T-helper 17 cell (primary cell): Measurements from ENCODE around the gene FAM117B. TPM values are rescaled to one million over a fixed set of nuclear protein-coding genes. Genes with fewer than 3 reads are reported as not detected.
"Not testable (repeated sequence)": the region's sequence is repeated elsewhere in the genome, so short reads cannot be mapped to it uniquely, and the experiment has no call there.

Experiments
- ATAC-seq: fragments of 150-1000 bp; cut with Tn5 transposase; 2 replicates; pipeline ENCODE4 v1.10.0; 2021; ENCODE audit warnings: mild to moderate bottlenecking, moderate library complexity
- DNase-seq, 3 donors: peaks; one replicate each; pipeline versions ENCODE4 v3.0.0 to v3.0.0-alpha.2; 2020 to 2021
- H3K9me3 ChIP-seq: one replicate; pipeline ENCODE4 v1.7.0; 2013; ENCODE audit warnings: low read length, mild to moderate bottlenecking; ENCODE audit not compliant: control insufficient read depth, poor library complexity, severe bottlenecking
- H3K27ac Mint-ChIP-seq: one replicate; pipeline ENCODE4 v1.8.0; 2022; ENCODE audit warnings: mild to moderate bottlenecking, moderate library complexity, mixed read lengths
- H3K27me3 Mint-ChIP-seq: one replicate; pipeline ENCODE4 v1.8.0; 2022; ENCODE audit warnings: mixed read lengths
- H3K36me3 Mint-ChIP-seq: one replicate; pipeline ENCODE4 v1.8.0; 2022; ENCODE audit warnings: low read depth, mixed read lengths
- H3K4me1 Mint-ChIP-seq: one replicate; pipeline ENCODE4 v1.8.0; 2022; ENCODE audit warnings: mild to moderate bottlenecking, mixed read lengths
- H3K4me3 Mint-ChIP-seq: one replicate; pipeline ENCODE4 v1.8.0; 2022; ENCODE audit warnings: mild to moderate bottlenecking, moderate library complexity, mixed read lengths
- total RNA-seq, 4 donors: library from RNA in 2 of 4; stranded (reverse) in 2 of 4; gene quantifications; one replicate each; pipeline ENCODE4 v1.2.3 and lab custom pipeline; 2022 to 2026

The FAM117B gene
- total RNA-seq, 2 donors from 2014 or later = 20.1 to 22.8 TPM

DNA sequence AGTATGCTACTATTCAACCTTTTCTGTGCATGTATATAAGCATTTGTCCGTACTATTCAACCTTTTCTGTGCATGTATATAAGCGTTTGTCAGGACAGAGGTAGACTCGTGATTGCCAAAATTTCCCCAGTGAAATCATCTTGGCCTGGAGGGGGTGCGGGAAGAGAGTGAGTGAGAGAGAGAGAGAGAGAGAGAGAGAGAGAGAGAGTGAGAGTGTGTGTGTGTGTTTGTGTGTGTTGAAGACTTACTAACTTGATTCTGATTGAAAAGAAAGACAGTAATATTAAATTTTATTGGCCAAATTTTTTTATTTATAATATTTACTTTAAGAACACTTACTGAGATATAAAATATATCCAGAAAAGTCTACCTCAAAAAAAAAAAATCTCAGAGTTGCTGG is 19.1 kb downstream of the FAM117B start:
- ATAC-seq = no peak
- H3K9me3 ChIP-seq = no peaks in the 10 kb centered on the region
- no peaks in the 10 kb centered on the region for H3K27me3 Mint-ChIP-seq
- peaks cover 46% of the 10 kb centered on the region for H3K4me1 Mint-ChIP-seq
- H3K27ac Mint-ChIP-seq = peak overlapping the region; percentile 56
- H3K36me3 Mint-ChIP-seq = peaks cover 2% of the 10 kb centered on the region
- no peak overlapping the region for H3K4me3 Mint-ChIP-seq
- DNase-seq = no peak

DNA sequence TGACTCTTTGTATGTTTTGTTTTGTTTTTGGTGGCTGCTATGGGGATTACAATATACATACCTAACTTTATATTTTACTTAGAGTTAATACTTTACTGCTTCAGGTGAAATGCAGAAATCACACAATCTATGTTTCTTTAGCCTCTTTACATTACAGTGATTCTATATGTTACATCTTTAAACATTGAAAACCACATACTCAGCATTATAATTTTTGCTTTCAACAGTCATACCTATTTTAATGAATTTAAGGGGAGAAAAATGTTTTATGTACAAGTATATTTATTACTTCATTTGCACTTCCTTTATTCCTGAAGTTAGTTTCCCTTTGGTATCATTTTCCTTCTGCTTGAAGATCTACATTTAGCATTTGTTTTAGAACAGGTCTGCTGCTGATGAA is 23.1 kb downstream of the FAM117B start:
- Mint-ChIP-seq H3K4me3 (no peak overlapping the region), H3K27me3 (no peaks in the 10 kb centered on the region), H3K4me1 (peaks cover 45% of the 10 kb centered on the region), H3K36me3 (peaks cover 2% of the 10 kb centered on the region), H3K27ac (peak overlapping the region; percentile 69)
- ATAC-seq = no peak
- H3K9me3 ChIP-seq = no peaks in the 10 kb centered on the region
- no peak for DNase-seq

DNA sequence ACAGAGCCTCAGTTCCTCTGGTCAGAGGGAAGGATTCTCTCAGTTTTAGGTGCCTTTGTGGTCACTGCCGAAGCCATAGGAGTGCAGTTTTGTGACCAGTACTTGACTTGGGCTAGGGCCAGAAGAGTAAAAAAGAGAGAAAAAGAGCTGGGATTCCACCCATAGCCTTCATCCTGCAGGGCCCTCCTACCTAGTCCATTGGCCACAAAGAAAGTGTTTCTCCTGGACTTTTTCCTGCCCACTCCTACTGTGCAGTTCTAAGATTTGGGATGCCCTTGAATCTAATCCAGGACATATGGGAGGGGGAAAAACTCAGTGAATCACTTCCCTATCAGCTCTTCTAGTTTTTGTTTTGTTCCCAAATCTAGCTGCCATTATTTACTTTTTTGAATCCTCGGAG is 26.0 kb downstream of the FAM117B start:
- ATAC-seq (no peak), DNase-seq (no peak)
- H3K4me3 Mint-ChIP-seq = no peak overlapping the region
- H3K4me1 Mint-ChIP-seq = peaks cover 36% of the 10 kb centered on the region
- no peaks in the 10 kb centered on the region for H3K9me3 ChIP-seq
- H3K27me3 Mint-ChIP-seq = no peaks in the 10 kb centered on the region
- no peak overlapping the region for H3K27ac Mint-ChIP-seq
- no peaks in the 10 kb centered on the region for H3K36me3 Mint-ChIP-seq

DNA sequence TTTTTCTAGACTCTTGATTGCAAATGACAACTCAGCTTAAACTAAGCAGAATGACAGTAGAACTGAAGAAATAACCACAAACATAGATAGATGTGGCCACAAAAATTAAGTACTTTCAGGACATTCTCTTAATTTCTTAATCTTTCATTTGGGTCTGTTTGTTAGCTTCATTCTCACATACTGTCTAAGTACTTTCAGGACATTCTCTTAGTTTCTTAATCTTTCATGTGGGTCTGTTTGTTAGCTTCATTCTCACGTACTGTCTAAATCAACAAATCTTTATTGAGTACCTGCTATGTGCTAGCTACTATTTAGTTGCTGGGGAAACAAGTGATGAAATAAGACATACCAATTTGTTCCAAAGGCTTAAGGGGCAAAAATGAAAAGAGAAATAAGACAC is 35.1 kb downstream of the FAM117B start:
- H3K9me3 ChIP-seq = no peaks in the 10 kb centered on the region
- ATAC-seq = peak; percentile 30
- Mint-ChIP-seq H3K36me3 (peaks cover 2% of the 10 kb centered on the region), H3K4me1 (peaks cover 39% of the 10 kb centered on the region), H3K27me3 (no peaks in the 10 kb centered on the region), H3K27ac (peak overlapping the region; percentile 37), H3K4me3 (peak overlapping the region; percentile 49)
- DNase-seq = no peak

DNA sequence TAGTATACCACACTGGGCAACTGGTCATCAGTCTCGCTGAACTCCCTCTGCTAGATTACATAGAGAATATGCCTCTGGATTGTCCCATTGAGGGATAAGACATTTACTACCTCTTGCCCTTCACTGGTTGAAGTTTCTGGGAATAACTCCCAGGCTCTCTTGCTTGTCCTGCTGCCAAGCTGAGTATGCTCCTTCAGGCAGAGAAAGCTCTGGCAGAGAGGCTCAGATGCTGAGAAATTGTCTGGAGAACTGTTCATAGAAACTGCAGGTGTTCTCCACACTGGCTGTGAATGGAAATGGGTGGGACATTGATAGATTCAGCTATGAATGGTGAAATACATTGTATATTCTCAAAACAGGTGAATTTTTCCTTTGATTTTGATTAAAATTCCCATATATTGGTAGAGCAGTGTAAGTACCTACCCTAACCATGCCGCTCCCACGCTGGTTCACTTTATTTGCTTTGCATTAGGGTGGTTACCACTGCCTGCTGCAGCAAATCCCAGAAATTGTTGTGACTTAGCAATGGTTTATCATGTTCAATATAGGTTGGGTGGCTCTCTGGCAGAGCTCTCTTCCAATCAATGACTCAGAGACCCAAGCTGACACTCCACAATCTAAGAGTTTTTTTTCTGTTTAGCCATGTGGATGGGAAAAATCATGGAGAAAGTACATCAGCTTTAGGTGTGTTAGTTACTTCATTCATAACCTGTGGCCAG is 36.7 kb downstream of the FAM117B start:
- Mint-ChIP-seq H3K27me3 (no peaks in the 10 kb centered on the region), H3K4me3 (no peak overlapping the region), H3K36me3 (peaks cover 2% of the 10 kb centered on the region), H3K27ac (no peak overlapping the region), H3K4me1 (peaks cover 30% of the 10 kb centered on the region)
- no peak for ATAC-seq
- no peak for DNase-seq
- H3K9me3 ChIP-seq = no peaks in the 10 kb centered on the region

DNA sequence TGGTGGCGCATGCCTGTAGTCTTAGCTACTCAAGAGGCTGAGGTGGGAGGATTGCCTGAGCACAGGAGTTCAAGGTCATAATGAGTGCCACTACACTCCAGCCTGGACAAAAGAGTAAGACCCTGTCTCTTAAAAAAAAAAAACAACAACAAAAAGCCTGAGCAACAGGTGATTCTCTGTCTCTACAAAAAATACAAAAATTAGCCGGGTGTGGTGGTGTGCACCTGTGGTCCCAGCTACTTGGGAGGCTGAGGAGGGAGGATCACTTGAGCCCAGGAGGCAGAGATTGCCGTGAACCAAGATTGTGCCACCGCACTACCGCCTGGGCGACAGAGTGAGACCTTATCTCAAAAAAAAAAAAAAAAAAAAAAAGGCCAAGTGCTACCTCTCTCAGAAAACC is 40.3 kb downstream of the FAM117B start:
- peaks cover 15% of the 10 kb centered on the region for H3K4me1 Mint-ChIP-seq
- DNase-seq, H3K27ac Mint-ChIP-seq, H3K4me3 Mint-ChIP-seq, H3K9me3 ChIP-seq, H3K27me3 Mint-ChIP-seq, ATAC-seq, H3K36me3 Mint-ChIP-seq: not testable (repeated sequence)

DNA sequence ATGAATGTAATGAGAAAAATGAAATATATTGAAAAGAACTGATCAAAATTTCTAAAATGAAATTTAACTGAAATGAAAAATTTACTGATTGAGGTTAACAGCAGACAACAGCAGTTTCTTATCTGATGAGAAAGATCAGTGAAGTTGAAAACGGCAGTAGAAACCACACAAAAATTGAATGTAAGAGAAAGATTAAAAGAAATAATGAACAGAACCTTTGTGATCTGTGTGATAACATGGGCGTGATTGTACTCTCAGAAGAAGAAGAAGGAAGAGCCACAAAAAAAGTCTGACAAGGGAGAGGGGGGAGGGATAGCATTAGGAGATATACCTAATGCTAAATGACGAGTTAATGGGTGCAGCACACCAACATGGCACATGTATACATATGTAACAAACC is 45.2 kb downstream of the FAM117B start:
- H3K4me3 Mint-ChIP-seq = no peak overlapping the region
- H3K27me3 Mint-ChIP-seq = no peaks in the 10 kb centered on the region
- no peak for DNase-seq
- peaks cover 2% of the 10 kb centered on the region for H3K4me1 Mint-ChIP-seq
- H3K9me3 ChIP-seq = no peaks in the 10 kb centered on the region
- no peak for ATAC-seq
- H3K36me3 Mint-ChIP-seq = no peaks in the 10 kb centered on the region
- no peak overlapping the region for H3K27ac Mint-ChIP-seq

DNA sequence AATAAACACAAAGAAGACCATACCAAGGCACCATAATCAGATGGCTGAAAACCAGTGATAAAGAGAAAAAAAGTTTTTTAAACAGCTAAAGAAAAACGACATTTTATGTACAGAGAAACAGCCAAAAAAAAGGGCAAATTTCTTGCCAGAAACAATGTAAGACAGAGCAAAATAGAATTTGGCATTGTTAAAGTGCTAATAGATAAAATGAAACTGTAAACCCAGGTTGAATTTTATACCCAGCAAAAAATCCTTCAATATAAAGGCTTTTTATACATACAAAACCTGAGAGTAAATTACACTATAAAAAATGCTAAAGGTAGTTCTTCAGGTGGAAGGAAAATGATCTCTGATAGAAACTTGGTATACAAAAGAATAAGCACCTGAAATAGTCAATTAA is 45.7 kb downstream of the FAM117B start:
- H3K27ac Mint-ChIP-seq = no peak overlapping the region
- H3K4me1 Mint-ChIP-seq = peaks cover 2% of the 10 kb centered on the region
- H3K36me3 Mint-ChIP-seq = no peaks in the 10 kb centered on the region
- no peaks in the 10 kb centered on the region for H3K27me3 Mint-ChIP-seq
- no peak for ATAC-seq
- DNase-seq = no peak
- H3K9me3 ChIP-seq = no peaks in the 10 kb centered on the region
- no peak overlapping the region for H3K4me3 Mint-ChIP-seq

DNA sequence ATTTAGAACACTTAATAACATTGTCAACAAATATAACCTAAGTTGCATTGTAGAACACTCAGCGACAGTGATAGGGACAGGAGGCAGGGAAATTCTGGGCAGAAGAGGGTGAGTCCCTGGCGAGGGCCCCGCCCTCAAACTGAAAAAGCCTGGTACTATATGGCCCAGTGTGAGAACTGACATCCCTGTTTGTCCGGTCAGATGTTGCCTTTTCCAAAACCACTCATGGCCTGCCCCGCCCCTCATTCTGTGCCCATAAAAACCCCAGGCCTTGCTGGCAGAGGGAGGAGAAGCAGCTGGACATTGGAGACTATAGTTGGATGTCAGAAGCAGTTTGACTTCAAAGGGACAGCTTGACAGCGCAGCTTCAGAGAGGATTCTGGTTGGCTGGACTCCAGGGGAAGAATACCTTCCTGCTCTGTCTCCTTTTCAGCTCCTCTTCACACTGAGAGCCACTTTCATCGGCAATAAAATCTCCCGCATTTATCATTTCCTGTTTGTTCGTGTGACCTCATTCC is 47.0 kb downstream of the FAM117B start:
- Mint-ChIP-seq H3K27me3 (no peaks in the 10 kb centered on the region), H3K27ac (no peak overlapping the region), H3K4me3 (no peak overlapping the region), H3K36me3 (no peaks in the 10 kb centered on the region), H3K4me1 (peaks cover under 1% of the 10 kb centered on the region)
- DNase-seq (no peak), ATAC-seq (no peak)
- H3K9me3 ChIP-seq = no peaks in the 10 kb centered on the region

DNA sequence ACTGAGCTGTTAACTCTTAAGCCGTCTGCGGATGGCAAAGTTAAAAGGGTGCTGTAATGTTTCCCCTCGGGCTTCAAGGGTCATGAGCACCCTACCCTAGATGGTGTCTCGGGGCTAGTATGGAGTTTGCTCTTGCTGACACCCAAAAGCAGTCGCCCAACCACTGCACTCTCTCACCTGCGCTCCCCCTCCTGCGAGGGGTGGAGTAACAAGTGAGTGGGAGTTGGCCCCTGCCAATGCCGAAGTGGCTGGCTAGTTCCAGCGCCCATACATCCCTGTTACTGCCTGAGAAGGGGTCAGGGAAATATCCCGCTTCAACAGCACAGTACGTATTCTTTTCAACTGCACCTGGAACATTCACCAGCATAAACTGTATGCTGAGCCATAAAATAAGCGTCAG is 47.5 kb downstream of the FAM117B start:
- ATAC-seq = no peak
- H3K27ac Mint-ChIP-seq = no peak overlapping the region
- no peaks in the 10 kb centered on the region for H3K9me3 ChIP-seq
- H3K36me3 Mint-ChIP-seq = no peaks in the 10 kb centered on the region
- H3K27me3 Mint-ChIP-seq = no peaks in the 10 kb centered on the region
- no peak overlapping the region for H3K4me3 Mint-ChIP-seq
- H3K4me1 Mint-ChIP-seq = no peaks in the 10 kb centered on the region
- no peak for DNase-seq

DNA sequence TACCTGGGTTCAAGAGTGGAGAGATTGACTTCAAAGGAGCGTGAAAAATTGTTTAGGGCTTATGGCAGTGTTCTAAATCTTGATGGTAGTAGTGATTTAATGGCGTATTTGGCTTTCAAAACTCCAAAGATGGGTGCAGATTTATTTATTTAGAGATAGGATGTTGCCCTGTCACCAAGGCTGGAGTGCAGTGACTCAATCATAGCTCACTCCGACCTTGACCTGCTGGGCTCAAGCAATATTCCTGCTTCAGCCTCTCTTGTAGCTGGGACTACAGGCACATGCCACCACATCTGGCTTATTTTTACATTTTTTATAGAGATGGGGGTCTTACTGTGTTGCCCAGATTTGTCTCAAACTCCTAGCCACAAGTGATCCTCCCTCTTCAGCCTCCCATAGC is 52.5 kb downstream of the FAM117B start:
- no peak overlapping the region for H3K27ac Mint-ChIP-seq
- H3K36me3 Mint-ChIP-seq = no peaks in the 10 kb centered on the region
- H3K4me1 Mint-ChIP-seq = peaks cover 6% of the 10 kb centered on the region
- no peaks in the 10 kb centered on the region for H3K9me3 ChIP-seq
- no peak for DNase-seq
- H3K4me3 Mint-ChIP-seq = no peak overlapping the region
- no peaks in the 10 kb centered on the region for H3K27me3 Mint-ChIP-seq
- no peak for ATAC-seq

DNA sequence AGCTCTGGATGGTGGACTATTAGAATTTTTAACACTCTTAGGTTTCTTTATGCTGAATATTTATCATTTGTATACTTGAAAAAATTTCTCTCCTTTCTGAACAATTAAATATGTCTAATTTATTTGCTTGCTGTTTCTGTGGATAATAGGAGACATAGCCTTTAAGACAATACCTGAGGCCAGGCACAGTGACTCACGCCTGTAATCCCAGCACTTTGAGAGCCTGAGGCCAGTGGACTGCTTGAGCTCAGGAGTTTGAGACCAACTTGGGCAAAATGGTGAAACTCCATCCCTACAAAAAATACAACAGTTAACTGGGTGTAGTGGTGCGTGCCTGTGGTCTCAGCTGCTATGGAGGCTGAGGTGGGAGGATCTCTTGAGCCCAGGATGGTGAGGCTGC is 54.7 kb downstream of the FAM117B start:
- no peak overlapping the region for H3K4me3 Mint-ChIP-seq
- no peaks in the 10 kb centered on the region for H3K36me3 Mint-ChIP-seq
- H3K27me3 Mint-ChIP-seq = no peaks in the 10 kb centered on the region
- peaks cover 6% of the 10 kb centered on the region for H3K4me1 Mint-ChIP-seq
- H3K9me3 ChIP-seq = no peaks in the 10 kb centered on the region
- ATAC-seq (no peak), DNase-seq (no peak)
- H3K27ac Mint-ChIP-seq = no peak overlapping the region

DNA sequence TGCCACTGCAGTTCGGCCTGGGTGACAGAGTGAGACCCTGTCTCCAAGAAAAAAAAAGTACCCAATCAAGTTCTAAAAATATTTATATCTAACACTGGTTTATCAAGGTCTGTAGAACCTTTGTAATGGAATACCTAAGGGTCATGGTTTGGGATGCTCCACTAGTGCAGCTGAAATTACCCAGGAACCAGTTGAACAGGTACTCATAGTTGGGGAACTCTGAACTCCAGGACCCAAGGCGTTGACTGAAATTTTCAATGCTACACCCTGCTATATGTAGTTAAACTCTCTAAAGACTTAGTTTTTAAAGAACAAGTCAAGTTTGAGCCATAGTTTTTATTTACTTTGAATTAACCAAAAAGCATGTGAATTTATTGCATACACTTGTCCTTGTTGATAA is 55.1 kb downstream of the FAM117B start:
- ATAC-seq = no peak
- Mint-ChIP-seq H3K27ac (peak overlapping the region; percentile 14), H3K4me3 (no peak overlapping the region), H3K4me1 (peaks cover 6% of the 10 kb centered on the region), H3K36me3 (no peaks in the 10 kb centered on the region), H3K27me3 (no peaks in the 10 kb centered on the region)
- no peak for DNase-seq
- no peaks in the 10 kb centered on the region for H3K9me3 ChIP-seq

DNA sequence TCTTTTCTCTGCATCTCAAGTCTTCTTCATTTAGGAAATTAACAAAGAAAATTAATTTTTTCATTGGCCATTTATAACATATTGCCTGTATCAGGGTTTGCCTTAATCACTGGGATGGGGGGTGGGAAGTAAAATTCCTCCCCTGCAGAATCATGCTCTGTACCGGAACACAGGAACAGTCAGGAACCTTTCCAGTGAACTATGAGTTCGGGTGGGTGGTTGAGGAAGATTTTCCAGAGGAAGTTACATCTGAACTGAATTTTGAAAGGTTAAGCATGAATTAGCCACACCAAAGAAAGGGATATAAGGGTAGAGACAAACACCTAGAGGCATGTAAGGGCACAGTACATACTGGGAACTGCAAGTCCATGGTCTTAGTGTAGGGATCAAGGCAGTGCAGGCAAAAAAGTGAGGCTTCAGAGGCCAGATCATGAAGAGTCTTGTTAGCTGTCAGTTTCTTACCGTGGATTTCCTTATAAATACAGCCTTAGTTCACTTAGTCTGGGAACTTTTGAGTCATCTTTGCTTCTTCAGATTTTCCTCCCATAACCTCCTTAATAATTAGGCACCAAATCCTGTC is 55.6 kb downstream of the FAM117B start:
- ATAC-seq (no peak), DNase-seq (no peak)
- no peak overlapping the region for H3K4me3 Mint-ChIP-seq
- H3K36me3 Mint-ChIP-seq = no peaks in the 10 kb centered on the region
- peaks cover 6% of the 10 kb centered on the region for H3K4me1 Mint-ChIP-seq
- peak overlapping the region; percentile 14 for H3K27ac Mint-ChIP-seq
- H3K27me3 Mint-ChIP-seq = no peaks in the 10 kb centered on the region
- no peaks in the 10 kb centered on the region for H3K9me3 ChIP-seq
